Activated gamma-delta T cell treated with anti-CD3 and anti-CD28 coated beads, Interleukin-2, amount 50 U/mL, for 16 hours (primary cell): ENCODE results near the gene FBXO40.

Source experiments
- DNase-seq: peaks from one replicate; pipeline ENCODE4 v3.0.0-alpha.2; 2020; ENCODE audit warnings: low read depth

The FBXO40 gene

GRCh38 chr3:121619691-121620090 lies 26.5 kb downstream of the FBXO40 start:
- no peak for DNase-seq

GRCh38 chr3:121621491-121621890 lies 28.3 kb downstream of the FBXO40 start:
- DNase-seq, result no peak

- no peak for DNase-seq
Observed at GRCh38 chr3:121624147-121624899, 31.1 kb downstream of the FBXO40 start.

- DNase-seq, result no peak
Observed at GRCh38 chr3:121626495-121626894, 33.3 kb downstream of the FBXO40 start.

GRCh38 chr3:121627211-121627610 lies 34.0 kb downstream of the FBXO40 start:
- no peak for DNase-seq

- DNase-seq, result no peak
Observed at GRCh38 chr3:121627622-121628021, 34.4 kb downstream of the FBXO40 start.

GRCh38 chr3:121629601-121630000 lies 36.4 kb downstream of the FBXO40 start:
- no peak for DNase-seq

GRCh38 chr3:121630355-121630754 lies 37.2 kb downstream of the FBXO40 start:
- DNase-seq, result no peak

- DNase-seq, result no peak
Observed at GRCh38 chr3:121637922-121638321, 44.7 kb downstream of the FBXO40 start.

- no peak for DNase-seq
Observed at GRCh38 chr3:121641127-121641526, 47.9 kb downstream of the FBXO40 start.

GRCh38 chr3:121642601-121643314 lies 49.6 kb downstream of the FBXO40 start:
- DNase-seq, result no peak

- no peak for DNase-seq
Observed at GRCh38 chr3:121645054-121645453, 51.9 kb downstream of the FBXO40 start.

GRCh38 chr3:121648219-121648958 lies 55.2 kb downstream of the FBXO40 start:
- no peak for DNase-seq

- DNase-seq, result no peak
Observed at GRCh38 chr3:121649645-121650044, 56.5 kb downstream of the FBXO40 start.

- DNase-seq, result no peak
Observed at GRCh38 chr3:121651684-121652083, 58.5 kb downstream of the FBXO40 start.

- DNase-seq, result no peak
Observed at GRCh38 chr3:121654493-121655385, 61.6 kb downstream of the FBXO40 start.

GRCh38 chr3:121658716-121659435 lies 65.7 kb downstream of the FBXO40 start:
- DNase-seq, result no peak

GRCh38 chr3:121659586-121659985 lies 66.4 kb downstream of the FBXO40 start:
- DNase-seq, result no peak

- peak; percentile 51 for DNase-seq
Observed at GRCh38 chr3:121660356-121661171, 67.4 kb downstream of the FBXO40 start, which contains the start of gene HCLS1. TSS of gene HCLS1 (minus strand) at chr3:121660903. CDS start at chr3:121658347, 2,556 bp downstream.

- no peak for DNase-seq
Observed at GRCh38 chr3:121661376-121661775, 68.2 kb downstream of the FBXO40 start.
